ENCODE data around the gene ELFN1. TPM values are rescaled to one million over a fixed set of nuclear protein-coding genes. Genes with fewer than 3 reads are reported as not detected.

Gene ELFN1
- polyA plus RNA-seq, 1 donor (not counting 4 experiments of a cell fraction or from before 2014, with no cell fraction given): 0.03 TPM

- Histone ChIP-seq H4K20me1 (ENCODE audit: control insufficient read depth, extremely low read depth, insufficient read depth, low read length) (peaks cover 2% of the 10 kb centered on the region), H3K9ac (ENCODE audit: control insufficient read depth, extremely low read depth, insufficient read depth, low read length) (no peak overlapping the region), H3K4me3 (ENCODE audit: control insufficient read depth in 2 of 3, extremely low read depth in 1 of 3, insufficient read depth in 2 of 3, low read depth in 1 of 3, low read length in 3 of 3) (no peak overlapping the region), H3K36me3 (ENCODE audit: control insufficient read depth in 2 of 2, extremely low read depth in 1 of 2, insufficient read depth in 2 of 2, low read length in 2 of 2) (no peaks in the 10 kb centered on the region), H3K4me2 (ENCODE audit: control insufficient read depth, extremely low read depth, insufficient read depth, low read depth, low read length) (no peak overlapping the region), H3K27me3 (ENCODE audit: control insufficient read depth, extremely low read depth, insufficient read depth, low read length) (peaks cover 74% of the 10 kb centered on the region), H3K9me1 (ENCODE audit: control insufficient read depth, extremely low read depth, insufficient read depth, low read length) (no peaks in the 10 kb centered on the region), H2AFZ (ENCODE audit: control insufficient read depth, low read length) (no peak overlapping the region), H3K4me1 (ENCODE audit: control insufficient read depth, extremely low read depth, insufficient read depth, low read length) (peaks cover 2% of the 10 kb centered on the region), H3K79me2 (ENCODE audit: control insufficient read depth, insufficient read depth, low read length) (no peaks in the 10 kb centered on the region), H3K9me3 (ENCODE audit: control insufficient read depth, low read depth, low read length) (no peaks in the 10 kb centered on the region), H3K27ac (ENCODE audit: control insufficient read depth, insufficient read depth, low read length) (no peak overlapping the region)
- FAIRE-seq: no peak
- dilution Hi-C loops (cut with MboI; ENCODE audit: extremely low pct_ligation_motif_present, low sequenced_read_pairs): no loop called here
- TF ChIP-seq CTCF (optimal IDR thresholded peaks at IDR 0.05 in 1 of 3, IDR thresholded peaks at IDR 0.05 in 1 of 3, conservative IDR thresholded peaks at IDR 0.05 in 1 of 3; ENCODE audit: extremely low read depth in 1 of 3, insufficient read depth in 2 of 3, low read length in 3 of 3): no peak
- TF ChIP-seq EZH2 (IDR thresholded peaks at IDR 0.05; ENCODE audit: low read length): peak; percentile 63
- DNase-seq (ENCODE audit: low read depth, low spot score): no peak
Measured at GRCh38 chr7:1668396-1669063, 1.5 kb upstream of the ELFN1 start.

GRCh38 chr7:1669064-1669951, 769 bp upstream of the ELFN1 start:
- H3K4me2 ChIP-seq (ENCODE audit: control insufficient read depth, extremely low read depth, insufficient read depth, low read depth, low read length): peak overlapping the region; percentile 27
- H3K9me3 ChIP-seq (ENCODE audit: control insufficient read depth, low read depth, low read length): no peaks in the 10 kb centered on the region
- H4K20me1 ChIP-seq (ENCODE audit: control insufficient read depth, extremely low read depth, insufficient read depth, low read length): peaks cover 2% of the 10 kb centered on the region
- peak overlapping the region in 1 of 3 experiments; percentile 26 for H3K4me3 ChIP-seq (ENCODE audit: control insufficient read depth in 2 of 3, extremely low read depth in 1 of 3, insufficient read depth in 2 of 3, low read depth in 1 of 3, low read length in 3 of 3)
- dilution Hi-C loops (cut with MboI; ENCODE audit: extremely low pct_ligation_motif_present, low sequenced_read_pairs): no loop called here
- H3K9ac ChIP-seq (ENCODE audit: control insufficient read depth, extremely low read depth, insufficient read depth, low read length): no peak overlapping the region
- TF ChIP-seq CTCF (optimal IDR thresholded peaks at IDR 0.05 in 1 of 3, IDR thresholded peaks at IDR 0.05 in 1 of 3, conservative IDR thresholded peaks at IDR 0.05 in 1 of 3; ENCODE audit: extremely low read depth in 1 of 3, insufficient read depth in 2 of 3, low read length in 3 of 3): no peak
- TF ChIP-seq EZH2 (IDR thresholded peaks at IDR 0.05; ENCODE audit: low read length): peak; percentile 26
- FAIRE-seq (no peak), DNase-seq (ENCODE audit: low read depth, low spot score) (no peak)
- no peaks in the 10 kb centered on the region for H3K36me3 ChIP-seq (ENCODE audit: control insufficient read depth in 2 of 2, extremely low read depth in 1 of 2, insufficient read depth in 2 of 2, low read length in 2 of 2)
- H3K9me1 ChIP-seq (ENCODE audit: control insufficient read depth, extremely low read depth, insufficient read depth, low read length): no peaks in the 10 kb centered on the region
- H3K79me2 ChIP-seq (ENCODE audit: control insufficient read depth, insufficient read depth, low read length): no peaks in the 10 kb centered on the region
- peaks cover 2% of the 10 kb centered on the region for H3K4me1 ChIP-seq (ENCODE audit: control insufficient read depth, extremely low read depth, insufficient read depth, low read length)
- no peak overlapping the region for H3K27ac ChIP-seq (ENCODE audit: control insufficient read depth, insufficient read depth, low read length)
- H3K27me3 ChIP-seq (ENCODE audit: control insufficient read depth, extremely low read depth, insufficient read depth, low read length): peaks cover 66% of the 10 kb centered on the region
- no peak overlapping the region for H2AFZ ChIP-seq (ENCODE audit: control insufficient read depth, low read length)

Measured in keratinocyte (primary cell).